SK-N-SH (cell line): ENCODE data around the gene ACTL10. TPM values are rescaled to one million over a fixed set of nuclear protein-coding genes. Genes with fewer than 3 reads are reported as not detected.

Experiments
- CTCF ChIA-PET: fragments of 300-600, 350-600 bp; formaldehyde crosslinking; extraction: SDS; loops from one replicate; lab custom pipeline; 2021; lab: Yijun Ruan, JAX
- POLR2A ChIA-PET: fragments of 350-600 bp; sonication (Branson Sonifier 250); formaldehyde crosslinking; extraction: SDS; loops from one replicate; lab custom pipeline; 2020; ENCODE audit warnings: antibody characterized with exemption, inconsistent platforms; lab: Yijun Ruan, JAX
- DNase-seq: peaks from one replicate; pipeline ENCODE4 v3.0.0; 2012
- H2AFZ ChIP-seq: fragments of 200-600 bp; sonication (generic); 2 replicates; pipeline ENCODE4 v1.8.1; 2016; ENCODE audit warnings: antibody characterized with exemption, mild to moderate bottlenecking, low read depth
- H3F3A ChIP-seq: fragments of 200-600 bp; sonication (generic); replicated peaks from 2 replicates; pipeline ENCODE3; 2016; ENCODE audit warnings: antibody characterized with exemption, mild to moderate bottlenecking; ENCODE audit not compliant: insufficient read depth
- H3K27ac ChIP-seq, 2 experiments: fragments of 200-500 bp in 1 of 2; fragments of 200-600 bp in 1 of 2; sonication (Bioruptor generic) in 1 of 2; sonication (generic), shearing (Covaris generic) in 1 of 2; 2 replicates each; pipeline versions ENCODE4 v1.5.1 to v1.6.1; 2014 to 2016; ENCODE audit warnings: low read depth in 2 of 2, inconsistent platforms in 1 of 2, low read length in 1 of 2, mild to moderate bottlenecking in 1 of 2, mixed read lengths in 1 of 2
- H3K27me3 ChIP-seq: fragments of 200-600 bp; sonication (generic), shearing (Covaris generic); 2 replicates; pipeline ENCODE4 v1.6.1; 2016; ENCODE audit warnings: mixed run types; ENCODE audit not compliant: insufficient read depth
- H3K36me3 ChIP-seq, 2 experiments: fragments of 200-500 bp in 1 of 2; fragments of 200-600 bp in 1 of 2; sonication (Bioruptor generic) in 1 of 2; sonication (generic) in 1 of 2; replicated peaks in 1 of 2; 2 replicates each; pipeline versions ENCODE3 to v1.5.1; 2014 to 2016; ENCODE audit warnings: low read length in 1 of 2, mild to moderate bottlenecking in 1 of 2; ENCODE audit not compliant: insufficient read depth in 2 of 2, control insufficient read depth in 1 of 2
- H3K4me1 ChIP-seq, 2 experiments: fragments of 200-500 bp in 1 of 2; fragments of 200-600 bp in 1 of 2; sonication (Bioruptor generic) in 1 of 2; sonication (generic), shearing (Covaris generic) in 1 of 2; 2 replicates each; pipeline versions ENCODE4 v1.5.1 to v1.6.1; 2014 to 2016; ENCODE audit warnings: low read depth in 1 of 2, low read length in 1 of 2, mixed run types in 1 of 2; ENCODE audit not compliant: insufficient read depth in 2 of 2, control insufficient read depth in 1 of 2
- H3K4me2 ChIP-seq: fragments of 200-600 bp; sonication (generic), shearing (Covaris generic); 2 replicates; pipeline ENCODE4 v1.6.1; 2017; ENCODE audit warnings: mixed run types
- H3K4me3 ChIP-seq, 2 experiments: fragments of 200-500 bp in 1 of 2; fragments of 200-600 bp in 1 of 2; sonication (Bioruptor generic) in 1 of 2; sonication (generic), shearing (Covaris generic) in 1 of 2; 2 replicates each; pipeline versions ENCODE4 v1.5.1 to v1.8.1; 2014 to 2016; ENCODE audit warnings: low read depth in 2 of 2, inconsistent platforms in 1 of 2, low read length in 1 of 2, mild to moderate bottlenecking in 1 of 2, mixed read lengths in 1 of 2, moderate library complexity in 1 of 2
- H3K79me2 ChIP-seq: fragments of 200-600 bp; sonication (generic); 2 replicates; pipeline ENCODE4 v1.8.1; 2017; ENCODE audit warnings: mild to moderate bottlenecking; ENCODE audit not compliant: insufficient read depth
- H3K9ac ChIP-seq: fragments of 200-600 bp; sonication (generic); 2 replicates; pipeline ENCODE4 v1.6.1; 2017; ENCODE audit warnings: mixed run types
- H3K9me2 ChIP-seq: fragments of 200-600 bp; sonication (generic); 2 replicates; pipeline ENCODE4 v1.6.1; 2017; ENCODE audit warnings: mixed run types
- H3K9me3 ChIP-seq: fragments of 200-600 bp; sonication (generic); 2 replicates; pipeline ENCODE4 v1.6.1; 2017; ENCODE audit warnings: mixed run types, mild to moderate bottlenecking, moderate library complexity
- H4K20me1 ChIP-seq: fragments of 200-600 bp; sonication (generic); 2 replicates; pipeline ENCODE4 v1.6.1; 2017; ENCODE audit warnings: mild to moderate bottlenecking, mixed run types; ENCODE audit not compliant: insufficient read depth
- CHD2 ChIP-seq: fragments of 150-350 bp; IDR thresholded peaks from 2 replicates; pipeline ENCODE4 v1.6.1; 2018; ENCODE audit warnings: low read length; ENCODE audit not compliant: partially characterized antibody
- ELF1 ChIP-seq: IDR thresholded peaks from 2 replicates; pipeline ENCODE4 v1.4.0; 2012
- EZH2phosphoT487 ChIP-seq: fragments of 200-600 bp; sonication (generic); IDR thresholded peaks from 2 replicates; pipeline ENCODE4 v1.6.1; 2017; ENCODE audit warnings: low read depth, mixed run types, mild to moderate bottlenecking, antibody characterized with exemption, moderate library complexity, borderline replicate concordance
- FOXM1 ChIP-seq: IDR thresholded peaks from 2 replicates; pipeline ENCODE4 v1.4.0; 2012; ENCODE audit warnings: low read depth, mild to moderate bottlenecking
- GABPA ChIP-seq: IDR thresholded peaks from 2 replicates; pipeline ENCODE4 v1.4.0; 2012; ENCODE audit warnings: low read depth, mild to moderate bottlenecking
- JUND ChIP-seq: IDR thresholded peaks from 2 replicates; pipeline ENCODE4 v1.4.0; 2012
- MXI1 ChIP-seq: IDR thresholded peaks from 2 replicates; pipeline ENCODE4 v1.6.1; 2012; ENCODE audit warnings: mild to moderate bottlenecking, low read depth, low read length, improper control_type of control experiment
- NFIC ChIP-seq: IDR thresholded peaks from 2 replicates; pipeline ENCODE4 v1.4.0; 2012; ENCODE audit warnings: borderline replicate concordance
- NRF1 ChIP-seq: IDR thresholded peaks from 2 replicates; pipeline ENCODE4 v1.6.1; 2012; ENCODE audit warnings: low read depth, mild to moderate bottlenecking, low read length
- POLR2AphosphoS5 ChIP-seq: IDR thresholded peaks from 2 replicates; pipeline ENCODE4 v1.6.1; 2012; ENCODE audit warnings: low read depth, low read length
- RCOR1 ChIP-seq: fragments of 150-350 bp; IDR thresholded peaks from 2 replicates; pipeline ENCODE4 v1.6.1; 2017; ENCODE audit warnings: antibody characterized with exemption, low read length
- RFX5 ChIP-seq: IDR thresholded peaks from 2 replicates; pipeline ENCODE4 v1.6.1; 2012; ENCODE audit warnings: mild to moderate bottlenecking, improper control_type of control experiment, low read length
- RXRA ChIP-seq: IDR thresholded peaks from 2 replicates; pipeline ENCODE4 v1.4.0; 2012; ENCODE audit warnings: low read depth, mild to moderate bottlenecking, borderline replicate concordance
- SMC3 ChIP-seq: IDR thresholded peaks from 2 replicates; pipeline ENCODE4 v1.6.1; 2012; ENCODE audit warnings: low read depth, low read length, improper control_type of control experiment
- TAF1 ChIP-seq: IDR thresholded peaks from 2 replicates; pipeline ENCODE4 v1.6.1; 2012; ENCODE audit warnings: low read depth, mild to moderate bottlenecking, low read length, moderate library complexity, borderline replicate concordance
- TCF12 ChIP-seq: IDR thresholded peaks from 2 replicates; pipeline ENCODE4 v1.4.0; 2012
- YY1 ChIP-seq: IDR thresholded peaks from 2 replicates; pipeline ENCODE4 v1.4.0; 2012; ENCODE audit warnings: low read depth, mild to moderate bottlenecking
- WGBS: methylation state at CpG from one replicate; pipeline ENCODE4 v1.1.6; 2017; ENCODE audit warnings: low lambda C conversion rate; 5-methylcytosine and 5-hydroxymethylcytosine counted together
- polyA plus RNA-seq, 3 experiments: library from polyadenylated mRNA; depleted of rRNA; stranded (reverse); fragments of >200 nt; gene quantifications; 2 replicates each; pipeline ENCODE4 v1.2.3, GENCODE V29; 2012
- TF ChIP-seq, protein P1 (sequence below): IDR thresholded peaks from 2 replicates; pipeline ENCODE4; 2012
- TF ChIP-seq, protein P2 (sequence below): IDR thresholded peaks from 2 replicates; pipeline ENCODE4 v1.4.0; 2012; ENCODE audit warnings: low read depth
- TF ChIP-seq, protein P3 (sequence below): IDR thresholded peaks from 2 replicates; pipeline ENCODE4 v1.4.0; 2012; ENCODE audit warnings: low read depth, borderline replicate concordance
- TF ChIP-seq, protein P4 (sequence below): IDR thresholded peaks from 2 replicates; pipeline ENCODE4 v1.6.1; 2012; ENCODE audit warnings: mild to moderate bottlenecking, low read depth, low read length, moderate library complexity
- TF ChIP-seq, protein P5 (sequence below): fragments of 200-600 bp; sonication (generic); IDR thresholded peaks from 2 replicates; pipeline ENCODE4 v1.6.1; 2017; ENCODE audit warnings: antibody characterized with exemption, mild to moderate bottlenecking, moderate library complexity
- TF ChIP-seq, protein P6 (sequence below): fragments of 150-350 bp; IDR thresholded peaks from 2 replicates; pipeline ENCODE4 v1.6.1; 2016; ENCODE audit warnings: mild to moderate bottlenecking, low read depth, low read length

The ACTL10 gene
- polyA plus RNA-seq, 1 of the 3 experiments (the other 2 are of a cell fraction), result 0.25 TPM

GRCh38 chr20:33668466-33669155 lies 1.9 kb downstream of the ACTL10 start (continued):
- TF ChIP-seq, protein P1, sequence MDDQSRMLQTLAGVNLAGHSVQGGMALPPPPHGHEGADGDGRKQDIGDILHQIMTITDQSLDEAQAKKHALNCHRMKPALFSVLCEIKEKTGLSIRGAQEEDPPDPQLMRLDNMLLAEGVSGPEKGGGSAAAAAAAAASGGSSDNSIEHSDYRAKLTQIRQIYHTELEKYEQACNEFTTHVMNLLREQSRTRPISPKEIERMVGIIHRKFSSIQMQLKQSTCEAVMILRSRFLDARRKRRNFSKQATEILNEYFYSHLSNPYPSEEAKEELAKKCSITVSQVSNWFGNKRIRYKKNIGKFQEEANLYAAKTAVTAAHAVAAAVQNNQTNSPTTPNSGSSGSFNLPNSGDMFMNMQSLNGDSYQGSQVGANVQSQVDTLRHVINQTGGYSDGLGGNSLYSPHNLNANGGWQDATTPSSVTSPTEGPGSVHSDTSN, result no peak
- TF ChIP-seq, protein P2, sequence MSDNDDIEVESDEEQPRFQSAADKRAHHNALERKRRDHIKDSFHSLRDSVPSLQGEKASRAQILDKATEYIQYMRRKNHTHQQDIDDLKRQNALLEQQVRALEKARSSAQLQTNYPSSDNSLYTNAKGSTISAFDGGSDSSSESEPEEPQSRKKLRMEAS, result no peak
- no peak for TF ChIP-seq NRF1
- no peak for TF ChIP-seq MXI1

DNA sequence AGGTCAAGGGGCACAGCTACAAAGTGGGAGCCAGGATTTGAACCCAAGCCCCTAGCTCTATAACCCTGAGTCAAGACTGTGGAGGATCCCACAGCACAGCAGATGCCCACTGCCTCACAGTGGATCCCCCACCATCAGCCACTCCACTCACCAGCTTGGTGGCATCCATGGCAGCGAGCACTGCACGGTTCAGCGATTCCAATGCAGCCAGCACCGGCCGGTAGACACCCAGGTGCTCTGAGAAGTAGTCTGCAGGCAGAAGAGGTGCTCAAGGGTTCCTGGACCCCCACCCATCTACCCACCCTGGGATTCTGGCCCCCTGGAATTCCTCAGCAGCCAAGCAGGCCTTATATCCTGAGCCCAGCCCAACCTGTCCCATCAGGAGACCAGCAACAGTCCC lies 2.5 kb downstream of the ACTL10 start:
- CTCF ChIA-PET, result interaction anchor here (0.7 to 10.6 kb wide), 8 partner anchors 12 to 212 kb away, joined by 3 to 114 read pairs (median 16); partner anchors contain the start of gene ZNF341
- TF ChIP-seq SMC3 (no peak), TAF1 (no peak), CHD2 (no peak), POLR2AphosphoS5 (no peak), ELF1 (no peak), EZH2phosphoT487 (no peak), FOXM1 (no peak), JUND (no peak), YY1 (no peak), RCOR1 (no peak), RXRA (no peak), TCF12 (no peak), RFX5 (no peak), NFIC (no peak), GABPA (no peak)
- TF ChIP-seq, protein P3, sequence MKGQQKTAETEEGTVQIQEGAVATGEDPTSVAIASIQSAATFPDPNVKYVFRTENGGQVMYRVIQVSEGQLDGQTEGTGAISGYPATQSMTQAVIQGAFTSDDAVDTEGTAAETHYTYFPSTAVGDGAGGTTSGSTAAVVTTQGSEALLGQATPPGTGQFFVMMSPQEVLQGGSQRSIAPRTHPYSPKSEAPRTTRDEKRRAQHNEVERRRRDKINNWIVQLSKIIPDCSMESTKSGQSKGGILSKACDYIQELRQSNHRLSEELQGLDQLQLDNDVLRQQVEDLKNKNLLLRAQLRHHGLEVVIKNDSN, result no peak
- TF ChIP-seq, protein P4, sequence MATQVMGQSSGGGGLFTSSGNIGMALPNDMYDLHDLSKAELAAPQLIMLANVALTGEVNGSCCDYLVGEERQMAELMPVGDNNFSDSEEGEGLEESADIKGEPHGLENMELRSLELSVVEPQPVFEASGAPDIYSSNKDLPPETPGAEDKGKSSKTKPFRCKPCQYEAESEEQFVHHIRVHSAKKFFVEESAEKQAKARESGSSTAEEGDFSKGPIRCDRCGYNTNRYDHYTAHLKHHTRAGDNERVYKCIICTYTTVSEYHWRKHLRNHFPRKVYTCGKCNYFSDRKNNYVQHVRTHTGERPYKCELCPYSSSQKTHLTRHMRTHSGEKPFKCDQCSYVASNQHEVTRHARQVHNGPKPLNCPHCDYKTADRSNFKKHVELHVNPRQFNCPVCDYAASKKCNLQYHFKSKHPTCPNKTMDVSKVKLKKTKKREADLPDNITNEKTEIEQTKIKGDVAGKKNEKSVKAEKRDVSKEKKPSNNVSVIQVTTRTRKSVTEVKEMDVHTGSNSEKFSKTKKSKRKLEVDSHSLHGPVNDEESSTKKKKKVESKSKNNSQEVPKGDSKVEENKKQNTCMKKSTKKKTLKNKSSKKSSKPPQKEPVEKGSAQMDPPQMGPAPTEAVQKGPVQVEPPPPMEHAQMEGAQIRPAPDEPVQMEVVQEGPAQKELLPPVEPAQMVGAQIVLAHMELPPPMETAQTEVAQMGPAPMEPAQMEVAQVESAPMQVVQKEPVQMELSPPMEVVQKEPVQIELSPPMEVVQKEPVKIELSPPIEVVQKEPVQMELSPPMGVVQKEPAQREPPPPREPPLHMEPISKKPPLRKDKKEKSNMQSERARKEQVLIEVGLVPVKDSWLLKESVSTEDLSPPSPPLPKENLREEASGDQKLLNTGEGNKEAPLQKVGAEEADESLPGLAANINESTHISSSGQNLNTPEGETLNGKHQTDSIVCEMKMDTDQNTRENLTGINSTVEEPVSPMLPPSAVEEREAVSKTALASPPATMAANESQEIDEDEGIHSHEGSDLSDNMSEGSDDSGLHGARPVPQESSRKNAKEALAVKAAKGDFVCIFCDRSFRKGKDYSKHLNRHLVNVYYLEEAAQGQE, result no peak
- TF ChIP-seq, protein P5, sequence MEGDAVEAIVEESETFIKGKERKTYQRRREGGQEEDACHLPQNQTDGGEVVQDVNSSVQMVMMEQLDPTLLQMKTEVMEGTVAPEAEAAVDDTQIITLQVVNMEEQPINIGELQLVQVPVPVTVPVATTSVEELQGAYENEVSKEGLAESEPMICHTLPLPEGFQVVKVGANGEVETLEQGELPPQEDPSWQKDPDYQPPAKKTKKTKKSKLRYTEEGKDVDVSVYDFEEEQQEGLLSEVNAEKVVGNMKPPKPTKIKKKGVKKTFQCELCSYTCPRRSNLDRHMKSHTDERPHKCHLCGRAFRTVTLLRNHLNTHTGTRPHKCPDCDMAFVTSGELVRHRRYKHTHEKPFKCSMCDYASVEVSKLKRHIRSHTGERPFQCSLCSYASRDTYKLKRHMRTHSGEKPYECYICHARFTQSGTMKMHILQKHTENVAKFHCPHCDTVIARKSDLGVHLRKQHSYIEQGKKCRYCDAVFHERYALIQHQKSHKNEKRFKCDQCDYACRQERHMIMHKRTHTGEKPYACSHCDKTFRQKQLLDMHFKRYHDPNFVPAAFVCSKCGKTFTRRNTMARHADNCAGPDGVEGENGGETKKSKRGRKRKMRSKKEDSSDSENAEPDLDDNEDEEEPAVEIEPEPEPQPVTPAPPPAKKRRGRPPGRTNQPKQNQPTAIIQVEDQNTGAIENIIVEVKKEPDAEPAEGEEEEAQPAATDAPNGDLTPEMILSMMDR, result no peak
- TF ChIP-seq, protein P6, sequence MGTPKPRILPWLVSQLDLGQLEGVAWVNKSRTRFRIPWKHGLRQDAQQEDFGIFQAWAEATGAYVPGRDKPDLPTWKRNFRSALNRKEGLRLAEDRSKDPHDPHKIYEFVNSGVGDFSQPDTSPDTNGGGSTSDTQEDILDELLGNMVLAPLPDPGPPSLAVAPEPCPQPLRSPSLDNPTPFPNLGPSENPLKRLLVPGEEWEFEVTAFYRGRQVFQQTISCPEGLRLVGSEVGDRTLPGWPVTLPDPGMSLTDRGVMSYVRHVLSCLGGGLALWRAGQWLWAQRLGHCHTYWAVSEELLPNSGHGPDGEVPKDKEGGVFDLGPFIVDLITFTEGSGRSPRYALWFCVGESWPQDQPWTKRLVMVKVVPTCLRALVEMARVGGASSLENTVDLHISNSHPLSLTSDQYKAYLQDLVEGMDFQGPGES, result no peak

More for the DNA sequence above, 2.5 kb downstream of the ACTL10 start:
- Histone ChIP-seq H3K36me3 (peaks cover 8 to 17% of the 10 kb centered on the region in 2 experiments), H3K4me3 (no peak overlapping the region), H3K79me2 (peaks cover 10% of the 10 kb centered on the region; the same call in 1 of the 2 replicates), H3K4me2 (no peak overlapping the region), H3K9ac (no peak overlapping the region), H3F3A (peaks cover 25% of the 10 kb centered on the region), H3K9me3 (no peaks in the 10 kb centered on the region), H3K27ac (no peak overlapping the region), H3K4me1 (peaks cover 8 to 46% of the 10 kb centered on the region in 2 experiments; a peak in 2 of 4 replicates), H4K20me1 (0 out of 2 replicates have a peak, but pooled peaks cover 4% of the 10 kb centered on the region), H3K9me2 (no peaks in the 10 kb centered on the region), H2AFZ (no peak overlapping the region), H3K27me3 (no peaks in the 10 kb centered on the region)
- POLR2A ChIA-PET, result interaction anchor here (1.1 to 1.2 kb wide), 2 partner anchors 16 to 179 kb away, joined by 3 read pairs; partner anchors contain the start of gene CBFA2T2
- no peak for DNase-seq
- no CpG with 5 or more reads among the region's 5 CpGs for WGBS
